H9 (cell line): ENCODE measurements around the gene NKD2. TPM values are rescaled to one million over a fixed set of nuclear protein-coding genes. Genes with fewer than 3 reads are reported as not detected.

ENCODE experiments used
- DNase-seq: peaks from one replicate; pipeline ENCODE4 v3.0.0-alpha.2; 2017
- H2AFZ ChIP-seq: one replicate; pipeline ENCODE4 v1.6.1; 2013; ENCODE audit warnings: mild to moderate bottlenecking, low read length, control low read depth, moderate library complexity
- H2AK5ac ChIP-seq: 2 replicates; pipeline ENCODE4 v1.6.1; 2013; ENCODE audit warnings: low read length, control low read depth, mixed read lengths; ENCODE audit not compliant: insufficient read length
- H2BK120ac ChIP-seq: one replicate; pipeline ENCODE4 v1.6.1; 2013; ENCODE audit warnings: low read depth, mild to moderate bottlenecking, low read length, control low read depth, inconsistent platforms; ENCODE audit not compliant: poor library complexity, severe bottlenecking
- H2BK12ac ChIP-seq: 2 replicates; pipeline ENCODE4 v1.6.1; 2013; ENCODE audit warnings: low read length, control low read depth, mixed read lengths, low read depth; ENCODE audit not compliant: insufficient read length
- H2BK15ac ChIP-seq: 2 replicates; pipeline ENCODE4 v1.6.1; 2013; ENCODE audit warnings: low read depth, low read length, control low read depth
- H2BK20ac ChIP-seq: one replicate; pipeline ENCODE4 v1.6.1; 2013; ENCODE audit warnings: low read depth, mild to moderate bottlenecking, low read length, control low read depth, inconsistent platforms; ENCODE audit not compliant: poor library complexity, severe bottlenecking
- H2BK5ac ChIP-seq: 2 replicates; pipeline ENCODE4 v1.6.1; 2013; ENCODE audit warnings: low read length, control low read depth, mixed read lengths; ENCODE audit not compliant: insufficient read length
- H3K14ac ChIP-seq: 2 replicates; pipeline ENCODE4 v1.6.1; 2013; ENCODE audit warnings: low read length, control low read depth; ENCODE audit not compliant: insufficient read depth
- H3K18ac ChIP-seq: 2 replicates; pipeline ENCODE4 v1.6.1; 2013; ENCODE audit warnings: low read depth, mild to moderate bottlenecking, mixed read lengths, low read length, control low read depth; ENCODE audit not compliant: insufficient read length
- H3K23ac ChIP-seq: 2 replicates; pipeline ENCODE4 v1.6.1; 2013; ENCODE audit warnings: low read length, control low read depth, mixed read lengths, low read depth; ENCODE audit not compliant: insufficient read length
- H3K23me2 ChIP-seq: 2 replicates; pipeline ENCODE4 v1.6.1; 2013; ENCODE audit warnings: low read depth, mild to moderate bottlenecking, mixed read lengths, low read length, control low read depth; ENCODE audit not compliant: insufficient read length, poor library complexity, severe bottlenecking
- H3K27ac ChIP-seq: 2 replicates; pipeline ENCODE4 v1.5.1; 2013; ENCODE audit warnings: low read length, control low read depth, mixed read lengths, low read depth; ENCODE audit not compliant: insufficient read length
- H3K27me3 ChIP-seq: 2 replicates; pipeline ENCODE4 v1.6.1; 2013; ENCODE audit warnings: low read length, control low read depth, inconsistent platforms; ENCODE audit not compliant: insufficient read depth
- H3K4ac ChIP-seq: 2 replicates; pipeline ENCODE4 v1.6.1; 2013; ENCODE audit warnings: low read depth, mild to moderate bottlenecking, control low read depth, inconsistent platforms, low read length, moderate library complexity
- H3K4me1 ChIP-seq: 2 replicates; pipeline ENCODE4 v1.6.1; 2013; ENCODE audit warnings: low read length, control low read depth, inconsistent platforms; ENCODE audit not compliant: insufficient read depth
- H3K4me2 ChIP-seq: 2 replicates; pipeline ENCODE4 v1.6.1; 2013; ENCODE audit warnings: low read length, control low read depth, mixed read lengths; ENCODE audit not compliant: insufficient read length, insufficient read depth
- H3K56ac ChIP-seq: 2 replicates; pipeline ENCODE4 v1.6.1; 2013; ENCODE audit warnings: low read depth, mild to moderate bottlenecking, mixed read lengths, low read length, control low read depth; ENCODE audit not compliant: insufficient read length
- H3K79me1 ChIP-seq: 2 replicates; pipeline ENCODE4 v1.6.1; 2013; ENCODE audit warnings: low read depth, mild to moderate bottlenecking, moderate library complexity, low read length, control low read depth, inconsistent platforms; ENCODE audit not compliant: insufficient read depth, poor library complexity, severe bottlenecking
- H3K79me2 ChIP-seq: 2 replicates; pipeline ENCODE4 v1.6.1; 2013; ENCODE audit warnings: low read length, control low read depth, inconsistent platforms; ENCODE audit not compliant: insufficient read depth
- H3K9ac ChIP-seq: 2 replicates; pipeline ENCODE4 v1.6.1; 2013; ENCODE audit warnings: low read length, control low read depth, mixed read lengths; ENCODE audit not compliant: insufficient read length; ENCODE audit errors: extremely low read depth
- H3K9me3 ChIP-seq: one replicate; pipeline ENCODE4 v1.6.1; 2013; ENCODE audit warnings: low read depth, low read length, inconsistent platforms; ENCODE audit not compliant: control insufficient read depth
- H3T11ph ChIP-seq: one replicate; pipeline ENCODE4 v1.6.1; 2013; ENCODE audit warnings: mild to moderate bottlenecking, low read length, control low read depth, inconsistent platforms
- H4K20me1 ChIP-seq: one replicate; pipeline ENCODE4 v1.6.1; 2013; ENCODE audit not compliant: control insufficient read depth, insufficient read length, insufficient read depth
- H4K5ac ChIP-seq: 2 replicates; pipeline ENCODE4 v1.6.1; 2013; ENCODE audit warnings: low read depth, mild to moderate bottlenecking, mixed read lengths, low read length, control low read depth; ENCODE audit not compliant: insufficient read length
- H4K8ac ChIP-seq: replicated peaks from 2 replicates; pipeline ENCODE4 v1.6.1; 2013; ENCODE audit warnings: low read length, control low read depth, mixed read lengths, low read depth; ENCODE audit not compliant: insufficient read length
- H4K91ac ChIP-seq: 2 replicates; pipeline ENCODE4 v1.6.1; 2013; ENCODE audit warnings: low read depth, mild to moderate bottlenecking, moderate library complexity, mixed read lengths, low read length, control low read depth; ENCODE audit not compliant: insufficient read length
- H3K27ac Mint-ChIP-seq, 3 experiments: 2 replicates in 2 of 3; 3 replicates in 1 of 3; pipeline ENCODE4 v1.8.0; 2020 to 2021; ENCODE audit warnings: mixed read lengths in 3 of 3, mild to moderate bottlenecking in 1 of 3, moderate library complexity in 1 of 3
- H3K27me3 Mint-ChIP-seq: 2 replicates; pipeline ENCODE4 v1.8.0; 2021; ENCODE audit warnings: low read depth, mild to moderate bottlenecking, moderate library complexity, mixed read lengths
- H3K36me3 Mint-ChIP-seq, 3 experiments: 2 replicates in 2 of 3; 3 replicates in 1 of 3; pipeline ENCODE4 v1.8.0; 2020 to 2021; ENCODE audit warnings: low read depth in 3 of 3, mixed read lengths in 3 of 3; ENCODE audit not compliant: insufficient read depth in 1 of 3
- H3K4me1 Mint-ChIP-seq, 2 experiments: 2 replicates each; pipeline ENCODE4 v1.8.0; 2020; ENCODE audit warnings: mixed read lengths in 2 of 2
- H3K4me3 Mint-ChIP-seq, 2 experiments: 2 replicates in 1 of 2; 3 replicates in 1 of 2; pipeline ENCODE4 v1.8.0; 2020 to 2021; ENCODE audit warnings: mild to moderate bottlenecking in 2 of 2, mixed read lengths in 2 of 2, moderate library complexity in 1 of 2
- H3K9me3 Mint-ChIP-seq, 2 experiments: 2 replicates in 1 of 2; 3 replicates in 1 of 2; pipeline ENCODE4 v1.8.0; 2020; ENCODE audit warnings: mild to moderate bottlenecking in 2 of 2, mixed read lengths in 2 of 2, moderate library complexity in 1 of 2
- WGBS: extraction: QIAGEN DNeasy Blood & Tissue Kit; methylation state at CpG from one replicate; pipeline ENCODE4 v1.1.7; 2013; ENCODE audit warnings: missing lambda C conversion rate, low lambda C conversion rate, mixed read lengths; ENCODE audit not compliant: insufficient read length; ENCODE audit errors: extremely low coverage; 5-methylcytosine and 5-hydroxymethylcytosine counted together
- total RNA-seq: library from RNA; stranded (reverse); gene quantifications from 2 replicates; pipeline ENCODE4 v1.2.1, GENCODE V29; 2021
- TF ChIP-seq, protein P1 (sequence below): fragments of 200-600 bp; sonication (generic); conservative IDR thresholded peaks from 3 replicates; pipeline ENCODE4 v1.8.0; 2021; ENCODE audit warnings: antibody characterized with exemption, mild to moderate bottlenecking

The NKD2 gene
- total RNA-seq, 1 experiment from 2014 or later: 7.3 TPM

DNA sequence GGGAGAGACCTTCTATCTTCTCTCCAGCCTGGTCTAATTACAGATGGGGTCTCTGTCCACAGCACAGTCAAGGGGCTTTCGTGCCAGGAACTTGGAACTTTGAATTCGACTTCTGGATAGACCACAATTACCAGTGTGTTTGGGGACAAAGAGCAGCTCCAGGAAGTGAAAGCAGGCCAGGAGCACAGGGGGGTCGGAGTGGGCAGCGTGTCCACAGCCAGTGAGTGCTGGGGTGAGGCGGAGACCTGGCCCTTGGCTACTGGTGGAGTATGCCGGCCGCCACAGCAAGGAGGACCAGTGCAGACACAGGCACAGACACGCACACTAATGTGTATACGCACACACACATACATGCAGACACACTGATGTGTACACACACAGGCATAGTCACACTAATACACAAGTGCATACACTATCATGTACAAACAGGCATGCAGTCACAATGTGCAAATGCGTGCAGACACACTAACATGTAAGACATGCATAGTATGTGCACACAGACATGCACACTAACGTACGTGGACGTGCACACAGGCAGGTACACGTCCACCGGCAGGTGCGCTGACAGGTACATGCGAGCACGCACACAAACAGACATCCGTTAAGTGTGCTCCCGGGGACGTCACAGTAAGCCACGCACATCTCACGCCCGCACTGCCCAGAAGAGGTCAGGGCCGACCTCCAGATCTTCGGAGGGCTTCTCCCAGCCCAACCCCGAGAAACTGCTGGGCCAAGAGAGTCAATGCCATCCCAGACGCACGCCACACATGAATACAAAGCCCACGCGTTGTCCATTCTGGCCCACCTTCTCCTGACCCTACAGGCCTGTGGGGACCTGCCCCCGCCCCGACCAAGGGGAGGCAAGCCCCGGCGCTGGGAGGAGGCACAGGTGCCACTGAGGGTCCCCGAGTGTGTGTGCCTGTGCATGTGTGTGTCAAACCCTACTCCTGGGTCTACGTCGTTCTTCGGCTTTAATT, 46.5 kb downstream of the NKD2 start:
- no peak overlapping the region for H3K14ac ChIP-seq
- no peak overlapping the region for H4K8ac ChIP-seq
- H3K79me2 ChIP-seq: no peaks in the 10 kb centered on the region
- no peak overlapping the region for H3K9ac ChIP-seq
- H2BK5ac ChIP-seq: no peak overlapping the region
- peaks cover 6 to 38% (median 37%) of the 10 kb centered on the region in 3 experiments for H3K36me3 Mint-ChIP-seq
- no peaks in the 10 kb centered on the region for H3K23me2 ChIP-seq
- H3K4me2 ChIP-seq: no peak overlapping the region
- no peaks in the 10 kb centered on the region for H4K20me1 ChIP-seq
- H3K56ac ChIP-seq: no peak overlapping the region
- H3K27me3 ChIP-seq: no peaks in the 10 kb centered on the region
- H2AFZ ChIP-seq: no peak overlapping the region
- H2AK5ac ChIP-seq: no peak overlapping the region
- no peak overlapping the region for H4K91ac ChIP-seq
- H3T11ph ChIP-seq: no peak overlapping the region
- no peaks in the 10 kb centered on the region for H3K9me3 Mint-ChIP-seq
- H3K4me3 Mint-ChIP-seq: no peak overlapping the region
- no peak overlapping the region for H3K4ac ChIP-seq
- H3K27ac Mint-ChIP-seq: peak overlapping the region in 1 of 3 experiments; percentile 55; a peak in 1 of 7 replicates
- no peak overlapping the region for H2BK20ac ChIP-seq
- H3K27ac ChIP-seq: no peak overlapping the region
- no peaks in the 10 kb centered on the region for H3K27me3 Mint-ChIP-seq
- no peak overlapping the region for H2BK12ac ChIP-seq
- no peaks in the 10 kb centered on the region for H3K9me3 ChIP-seq
- no peaks in the 10 kb centered on the region for H3K4me1 ChIP-seq
- no peak overlapping the region for H2BK15ac ChIP-seq
- no peaks in the 10 kb centered on the region for H3K4me1 Mint-ChIP-seq
- H2BK120ac ChIP-seq: no peak overlapping the region
- H3K79me1 ChIP-seq: no peaks in the 10 kb centered on the region
- H3K18ac ChIP-seq: no peak overlapping the region
- H4K5ac ChIP-seq: no peak overlapping the region
- no CpG with 5 or more reads among the region's 39 CpGs for WGBS
- no peak for DNase-seq
- TF ChIP-seq, protein P1, sequence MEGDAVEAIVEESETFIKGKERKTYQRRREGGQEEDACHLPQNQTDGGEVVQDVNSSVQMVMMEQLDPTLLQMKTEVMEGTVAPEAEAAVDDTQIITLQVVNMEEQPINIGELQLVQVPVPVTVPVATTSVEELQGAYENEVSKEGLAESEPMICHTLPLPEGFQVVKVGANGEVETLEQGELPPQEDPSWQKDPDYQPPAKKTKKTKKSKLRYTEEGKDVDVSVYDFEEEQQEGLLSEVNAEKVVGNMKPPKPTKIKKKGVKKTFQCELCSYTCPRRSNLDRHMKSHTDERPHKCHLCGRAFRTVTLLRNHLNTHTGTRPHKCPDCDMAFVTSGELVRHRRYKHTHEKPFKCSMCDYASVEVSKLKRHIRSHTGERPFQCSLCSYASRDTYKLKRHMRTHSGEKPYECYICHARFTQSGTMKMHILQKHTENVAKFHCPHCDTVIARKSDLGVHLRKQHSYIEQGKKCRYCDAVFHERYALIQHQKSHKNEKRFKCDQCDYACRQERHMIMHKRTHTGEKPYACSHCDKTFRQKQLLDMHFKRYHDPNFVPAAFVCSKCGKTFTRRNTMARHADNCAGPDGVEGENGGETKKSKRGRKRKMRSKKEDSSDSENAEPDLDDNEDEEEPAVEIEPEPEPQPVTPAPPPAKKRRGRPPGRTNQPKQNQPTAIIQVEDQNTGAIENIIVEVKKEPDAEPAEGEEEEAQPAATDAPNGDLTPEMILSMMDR: no peak
- no peak overlapping the region for H3K23ac ChIP-seq
